ENCODE results near the gene CEACAM3. TPM values are rescaled to one million over a fixed set of nuclear protein-coding genes. Genes with fewer than 3 reads are reported as not detected.
"Not testable (repeated sequence)": the region's sequence is repeated elsewhere in the genome, so short reads cannot be mapped to it uniquely, and the experiment has no call there.

Gene CEACAM3
- total and polyA plus RNA-seq, 2 donors from 2014 or later: 0.69 TPM; not detected in 1

- Histone ChIP-seq H3K36me3 (ENCODE audit: control insufficient read depth in 2 of 3, insufficient read depth in 3 of 3, low read length in 3 of 3) (no peaks in the 10 kb centered on the region), H3K4me1 (ENCODE audit: control insufficient read depth in 2 of 3, insufficient read depth in 2 of 3, low read depth in 1 of 3, low read length in 3 of 3) (no peaks in the 10 kb centered on the region), H3K27me3 (ENCODE audit: control insufficient read depth, insufficient read depth, low read length) (no peaks in the 10 kb centered on the region), H3K9me3 (ENCODE audit: control insufficient read depth in 2 of 3, insufficient read depth in 1 of 3, low read length in 3 of 3) (no peaks in the 10 kb centered on the region), H3K4me3 (ENCODE audit: low read length in 3 of 3) (no peak overlapping the region), H3K27ac (ENCODE audit: low read depth in 2 of 2, low read length in 2 of 2) (no peak overlapping the region), H3K9ac (ENCODE audit: low read length in 3 of 3) (no peak overlapping the region)
- TF ChIP-seq, protein P1, sequence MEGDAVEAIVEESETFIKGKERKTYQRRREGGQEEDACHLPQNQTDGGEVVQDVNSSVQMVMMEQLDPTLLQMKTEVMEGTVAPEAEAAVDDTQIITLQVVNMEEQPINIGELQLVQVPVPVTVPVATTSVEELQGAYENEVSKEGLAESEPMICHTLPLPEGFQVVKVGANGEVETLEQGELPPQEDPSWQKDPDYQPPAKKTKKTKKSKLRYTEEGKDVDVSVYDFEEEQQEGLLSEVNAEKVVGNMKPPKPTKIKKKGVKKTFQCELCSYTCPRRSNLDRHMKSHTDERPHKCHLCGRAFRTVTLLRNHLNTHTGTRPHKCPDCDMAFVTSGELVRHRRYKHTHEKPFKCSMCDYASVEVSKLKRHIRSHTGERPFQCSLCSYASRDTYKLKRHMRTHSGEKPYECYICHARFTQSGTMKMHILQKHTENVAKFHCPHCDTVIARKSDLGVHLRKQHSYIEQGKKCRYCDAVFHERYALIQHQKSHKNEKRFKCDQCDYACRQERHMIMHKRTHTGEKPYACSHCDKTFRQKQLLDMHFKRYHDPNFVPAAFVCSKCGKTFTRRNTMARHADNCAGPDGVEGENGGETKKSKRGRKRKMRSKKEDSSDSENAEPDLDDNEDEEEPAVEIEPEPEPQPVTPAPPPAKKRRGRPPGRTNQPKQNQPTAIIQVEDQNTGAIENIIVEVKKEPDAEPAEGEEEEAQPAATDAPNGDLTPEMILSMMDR (IDR thresholded peaks at IDR 0.05; ENCODE audit: borderline replicate concordance, extremely low read depth, insufficient read depth): no peak
- no peak for DNase-seq
- FAIRE-seq: no peak
- intact Hi-C loops (cut with DNase I): no loop called here
Observed at GRCh38 chr19:41758846-41759245, 37.5 kb upstream of the CEACAM3 start.

GRCh38 chr19:41767115-41767514 lies 29.3 kb upstream of the CEACAM3 start:
- TF ChIP-seq, protein P1 (IDR thresholded peaks at IDR 0.05; ENCODE audit: borderline replicate concordance, extremely low read depth, insufficient read depth): no peak
- no peak overlapping the region for H3K4me3 ChIP-seq (ENCODE audit: low read length in 3 of 3)
- no peak overlapping the region for H3K9ac ChIP-seq (ENCODE audit: low read length in 3 of 3)
- DNase-seq (no peak), FAIRE-seq (no peak)
- intact Hi-C loops (cut with DNase I): no loop called here
- no peaks in the 10 kb centered on the region for H3K36me3 ChIP-seq (ENCODE audit: control insufficient read depth in 2 of 3, insufficient read depth in 3 of 3, low read length in 3 of 3)
- H3K27ac ChIP-seq (ENCODE audit: low read depth in 2 of 2, low read length in 2 of 2): no peak overlapping the region
- H3K27me3 ChIP-seq (ENCODE audit: control insufficient read depth, insufficient read depth, low read length): no peaks in the 10 kb centered on the region
- H3K9me3 ChIP-seq (ENCODE audit: control insufficient read depth in 2 of 3, insufficient read depth in 1 of 3, low read length in 3 of 3): no peaks in the 10 kb centered on the region
- H3K4me1 ChIP-seq (ENCODE audit: control insufficient read depth in 2 of 3, insufficient read depth in 2 of 3, low read depth in 1 of 3, low read length in 3 of 3): no peaks in the 10 kb centered on the region

DNA sequence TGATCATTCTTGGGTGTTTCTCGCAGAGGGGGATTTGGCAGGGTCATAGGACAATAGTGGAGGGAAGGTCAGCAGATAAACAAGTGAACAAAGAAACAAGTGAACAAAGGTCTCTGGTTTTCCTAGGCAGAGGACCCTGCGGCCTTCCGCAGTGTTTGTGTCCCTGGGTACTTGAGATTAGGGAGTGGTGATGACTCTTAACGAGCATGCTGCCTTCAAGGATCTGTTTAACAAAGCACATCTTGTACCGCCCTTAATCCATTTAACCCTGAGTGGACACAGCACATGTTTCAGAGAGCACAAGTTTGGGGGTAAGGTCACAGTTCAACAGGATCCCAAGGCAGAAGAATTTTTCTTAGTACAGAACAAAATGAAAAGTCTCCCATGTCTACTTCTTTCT lies 28.3 kb upstream of the CEACAM3 start:
- H3K9me3 ChIP-seq (ENCODE audit: control insufficient read depth in 2 of 3, insufficient read depth in 1 of 3, low read length in 3 of 3); H3K36me3 ChIP-seq (ENCODE audit: control insufficient read depth in 2 of 3, insufficient read depth in 3 of 3, low read length in 3 of 3); H3K27ac ChIP-seq (ENCODE audit: low read depth in 2 of 2, low read length in 2 of 2); H3K4me1 ChIP-seq (ENCODE audit: control insufficient read depth in 2 of 3, insufficient read depth in 2 of 3, low read depth in 1 of 3, low read length in 3 of 3); DNase-seq; H3K9ac ChIP-seq (ENCODE audit: low read length in 3 of 3); FAIRE-seq; H3K4me3 ChIP-seq (ENCODE audit: low read length in 3 of 3); H3K27me3 ChIP-seq (ENCODE audit: control insufficient read depth, insufficient read depth, low read length); intact Hi-C loops (cut with DNase I): not testable (repeated sequence)

DNA sequence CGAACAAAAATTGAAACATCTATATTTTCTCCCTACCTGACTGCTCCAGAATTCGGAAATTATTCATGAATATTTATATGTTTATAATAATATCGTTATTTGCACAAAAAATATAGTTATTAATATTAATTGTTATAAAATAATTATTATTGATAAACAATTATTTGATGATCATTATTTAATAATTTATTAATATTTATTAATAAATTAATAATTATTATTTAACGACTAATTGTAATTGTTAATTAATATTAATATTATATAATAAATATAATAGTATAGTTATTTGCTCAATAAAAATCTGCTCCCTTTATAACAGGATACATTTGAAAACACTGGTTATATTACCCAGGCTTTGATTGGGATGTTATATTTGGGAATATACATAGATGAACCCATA lies 26.8 kb upstream of the CEACAM3 start:
- Histone ChIP-seq H3K9ac (ENCODE audit: low read length in 3 of 3) (no peak overlapping the region), H3K36me3 (ENCODE audit: control insufficient read depth in 2 of 3, insufficient read depth in 3 of 3, low read length in 3 of 3) (no peaks in the 10 kb centered on the region), H3K9me3 (ENCODE audit: control insufficient read depth in 2 of 3, insufficient read depth in 1 of 3, low read length in 3 of 3) (no peaks in the 10 kb centered on the region), H3K4me1 (ENCODE audit: control insufficient read depth in 2 of 3, insufficient read depth in 2 of 3, low read depth in 1 of 3, low read length in 3 of 3) (no peaks in the 10 kb centered on the region), H3K4me3 (ENCODE audit: low read length in 3 of 3) (no peak overlapping the region), H3K27me3 (ENCODE audit: control insufficient read depth, insufficient read depth, low read length) (no peaks in the 10 kb centered on the region), H3K27ac (ENCODE audit: low read depth in 2 of 2, low read length in 2 of 2) (no peak overlapping the region)
- peak; percentile 98 for FAIRE-seq
- no peak for DNase-seq
- intact Hi-C loops (cut with DNase I): no loop called here
- TF ChIP-seq, protein P1 (IDR thresholded peaks at IDR 0.05; ENCODE audit: borderline replicate concordance, extremely low read depth, insufficient read depth): no peak

Measured in kidney (tissue), 14 donors.